Sigmoid colon (tissue), 7 donors: ENCODE results near the gene RNH1. TPM values are rescaled to one million over a fixed set of nuclear protein-coding genes. Genes with fewer than 3 reads are reported as not detected.

Experiments used
- DNase-seq: peaks from one replicate; pipeline ENCODE4 v3.0.0-alpha.2; 2019
- H3K27ac ChIP-seq, 4 donors: fragments of 200-600 bp; sonication (generic); one replicate each; pipeline ENCODE4 v1.5.1; 2016 to 2019; ENCODE audit warnings: mild to moderate bottlenecking in 1 of 4
- H3K27me3 ChIP-seq, 3 donors: fragments of 200-600 bp; sonication (generic); one replicate each; pipeline ENCODE4 v1.5.1; 2019; ENCODE audit warnings: mild to moderate bottlenecking in 1 of 3
- H3K36me3 ChIP-seq, 4 donors: fragments of 200-600 bp; sonication (generic); one replicate each; pipeline ENCODE4 v1.5.1; 2016 to 2019
- H3K4me1 ChIP-seq, 4 donors: fragments of 200-600 bp; sonication (generic); one replicate each; pipeline ENCODE4 v1.5.1; 2017 to 2019
- H3K4me3 ChIP-seq, 4 donors: fragments of 200-600 bp; sonication (generic); one replicate each; pipeline ENCODE4 v1.5.1; 2017 to 2019; ENCODE audit warnings: mild to moderate bottlenecking in 2 of 4, moderate library complexity in 1 of 4
- H3K9me3 ChIP-seq, 4 donors: fragments of 200-600 bp in 3 of 4; sonication (generic) in 3 of 4; one replicate each; pipeline versions ENCODE4 v1.5.1 to v1.6.1; 2013 to 2019
- CTCF ChIP-seq, 4 experiments: fragments of 450-650 bp in 3 of 4; fragments of 200-600 bp in 1 of 4; IDR thresholded peaks; one replicate each; pipeline ENCODE4 v1.5.1; 2016 to 2019; ENCODE audit warnings: antibody characterized with exemption in 4 of 4, mild to moderate bottlenecking in 3 of 4, moderate library complexity in 2 of 4
- EP300 ChIP-seq, 4 donors: sonication (generic); formaldehyde crosslinking; IDR thresholded peaks; one replicate each; pipeline ENCODE4 v1.6.1; 2017; ENCODE audit warnings: antibody characterized with exemption in 4 of 4
- POLR2A ChIP-seq, 2 donors: fragments of 450-650 bp; IDR thresholded peaks; one replicate each; pipeline ENCODE4 v1.6.1; 2016; ENCODE audit warnings: antibody characterized with exemption in 2 of 2, mild to moderate bottlenecking in 2 of 2, moderate library complexity in 2 of 2
- POLR2AphosphoS5 ChIP-seq, 4 donors: sonication (generic); formaldehyde crosslinking; IDR thresholded peaks; one replicate each; pipeline ENCODE4 v1.6.1; 2017; ENCODE audit warnings: antibody characterized with exemption in 4 of 4
- WGBS, 2 donors: extraction: QIAGEN DNeasy Blood & Tissue Kit; methylation state at CpG; one replicate each; pipeline ENCODE4 v1.1.7; 2013; 5-methylcytosine and 5-hydroxymethylcytosine counted together
- intact Hi-C: fragments of 100-400 bp; cut with DNase I; formaldehyde crosslinking; loops from one replicate; pipeline ENCODE4 v1.15.1; 2023
- polyA plus RNA-seq, 3 donors: library from polyadenylated mRNA; stranded (reverse); fragments of 200-250 nt; gene quantifications; one replicate each; pipeline ENCODE4 v1.2.3, GENCODE V29; 2013
- total RNA-seq, 4 donors: library from RNA; depleted of rRNA; stranded (reverse); fragments of >200 nt; gene quantifications; one replicate each; pipeline ENCODE4 v1.1.0, GENCODE V29; 2016
- donor health status: healthy with polysubstance abuse.
- donor health status: Bipolar disorder and iron deficiency.
- donor health status: healthy.

The RNH1 gene
- total and polyA plus RNA-seq, 7 donors = 101 to 210 (median 150) TPM

DNA sequence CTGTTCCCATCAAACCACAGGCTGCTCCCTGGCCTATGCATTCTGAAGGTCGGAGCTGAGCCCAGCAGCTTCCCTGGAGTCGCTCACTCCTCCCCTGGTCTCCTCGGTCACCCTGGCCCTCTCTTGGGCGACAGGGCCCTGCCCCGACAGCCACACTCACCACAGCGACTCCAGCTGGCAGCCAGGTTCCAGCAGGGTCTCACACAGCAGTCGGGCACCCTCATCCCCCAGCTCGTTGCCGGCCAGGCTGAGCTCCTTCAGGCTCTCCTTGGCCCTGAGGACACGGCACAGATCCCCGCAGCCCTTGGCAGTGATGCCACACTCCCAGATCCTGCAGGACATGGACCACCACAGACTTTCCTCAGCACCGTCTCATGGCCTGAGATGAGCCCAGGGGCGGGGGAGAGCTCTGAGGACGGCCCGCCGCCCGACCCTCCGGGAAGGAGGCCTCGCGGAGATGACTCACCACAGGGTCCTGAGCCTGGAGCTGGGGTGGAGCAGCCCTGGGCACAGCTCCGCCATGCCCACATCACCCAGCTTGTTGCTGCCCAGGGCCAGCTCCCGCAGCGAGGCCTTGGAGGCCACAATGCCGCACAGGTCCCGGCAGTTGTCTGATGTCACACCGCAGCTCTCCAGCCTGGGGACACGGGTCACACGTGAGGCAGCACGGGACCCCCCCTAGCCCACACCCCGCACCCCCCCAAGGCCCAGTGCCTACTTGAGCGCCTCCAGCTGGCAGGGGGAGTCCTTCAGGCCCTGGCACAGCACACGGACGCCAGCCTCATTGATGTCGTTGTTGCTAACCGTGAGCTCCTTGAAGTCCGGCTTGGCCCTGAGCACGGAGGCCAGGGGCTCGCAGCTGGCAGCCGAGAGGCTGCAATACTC, 8.5 kb downstream of the RNH1 start:
- Histone ChIP-seq H3K4me3 (no peak overlapping the region), H3K36me3 (peaks cover 56 to 84% (median 70%) of the 10 kb centered on the region in 4 donors), H3K9me3 (no peaks in the 10 kb centered on the region), H3K4me1 (peaks cover 0 to 16% (median 14%) of the 10 kb centered on the region in 4 donors), H3K27me3 (no peaks in the 10 kb centered on the region), H3K27ac (no peak overlapping the region)
- DNase-seq = no peak
- intact Hi-C loops = no loop called here
- TF ChIP-seq POLR2AphosphoS5 (IDR thresholded peaks at IDR 0.05) (no peak), CTCF (IDR thresholded peaks at IDR 0.05) (no peak), EP300 (IDR thresholded peaks at IDR 0.05) (no peak), POLR2A (IDR thresholded peaks at IDR 0.05) (no peak)
- 96% methylated on average over 39 of the region's 39 CpGs for WGBS, 2 donors

GRCh38 chr11:497565-498296, 9.3 kb downstream of the RNH1 start:
- Histone ChIP-seq H3K36me3 (peaks cover 57 to 92% (median 74%) of the 10 kb centered on the region in 4 donors), H3K4me3 (no peak overlapping the region), H3K9me3 (no peaks in the 10 kb centered on the region), H3K4me1 (peaks cover 0 to 8% (median 5%) of the 10 kb centered on the region in 4 donors), H3K27me3 (no peaks in the 10 kb centered on the region), H3K27ac (no peak overlapping the region)
- TF ChIP-seq CTCF (IDR thresholded peaks at IDR 0.05) = no peak
- no peak for TF ChIP-seq EP300 (IDR thresholded peaks at IDR 0.05)
- no peak for TF ChIP-seq POLR2A (IDR thresholded peaks at IDR 0.05)
- no peak for TF ChIP-seq POLR2AphosphoS5 (IDR thresholded peaks at IDR 0.05)
- intact Hi-C loops = no loop called here
- DNase-seq = no peak
- WGBS, 2 donors = 97% methylated on average over 31 of the region's 31 CpGs

DNA sequence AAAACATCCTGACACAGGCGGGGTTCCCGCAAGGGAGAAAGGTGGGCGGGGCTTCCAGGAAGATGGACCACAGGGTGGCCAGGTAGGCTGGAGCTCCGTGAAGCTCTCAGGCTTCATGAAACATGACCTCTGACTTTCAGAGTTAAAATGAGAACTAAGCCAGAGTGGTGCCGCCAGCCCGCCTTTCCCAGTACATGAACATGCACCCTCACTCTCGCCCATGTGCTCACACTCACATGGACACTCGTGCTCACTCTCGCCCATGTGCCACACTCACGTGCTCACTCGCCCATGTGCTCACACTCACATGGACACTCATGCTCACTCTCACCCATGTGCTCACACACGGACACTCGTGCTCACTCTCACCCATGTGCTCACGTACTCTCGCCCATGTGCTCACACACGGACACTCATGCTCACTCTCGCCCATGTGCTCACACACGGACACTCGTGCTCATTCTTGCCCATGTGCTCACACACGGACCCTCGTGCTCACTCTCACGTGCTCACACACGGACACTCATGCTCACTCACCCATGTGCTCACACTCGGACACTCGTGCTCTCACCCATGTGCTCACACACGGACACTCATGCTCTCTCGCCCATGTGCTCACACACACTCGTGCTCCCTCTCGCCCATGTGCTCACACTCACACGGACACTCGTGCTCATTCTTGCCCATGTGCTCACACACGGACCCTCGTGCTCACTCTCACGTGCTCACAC, 10.0 kb downstream of the RNH1 start:
- no peak overlapping the region for H3K4me3 ChIP-seq
- intact Hi-C loops = no loop called here
- H3K27ac ChIP-seq = no peak overlapping the region
- H3K36me3 ChIP-seq = peaks cover 57 to 95% (median 74%) of the 10 kb centered on the region in 4 donors
- peaks cover 0 to under 1% (median 0%) of the 10 kb centered on the region in 4 donors for H3K4me1 ChIP-seq
- no peaks in the 10 kb centered on the region for H3K27me3 ChIP-seq
- TF ChIP-seq POLR2A (IDR thresholded peaks at IDR 0.05) = no peak
- TF ChIP-seq EP300 (IDR thresholded peaks at IDR 0.05) = no peak
- H3K9me3 ChIP-seq = no peaks in the 10 kb centered on the region
- 95 to 96% methylated on average over 34 of the region's 34 CpGs for WGBS, 2 donors
- DNase-seq = no peak

GRCh38 chr11:495537-495931, 11.5 kb downstream of the RNH1 start:
- Histone ChIP-seq H3K4me3 (no peak overlapping the region), H3K9me3 (no peaks in the 10 kb centered on the region), H3K27ac (no peak overlapping the region), H3K4me1 (no peaks in the 10 kb centered on the region), H3K36me3 (peaks cover 49 to 86% (median 64%) of the 10 kb centered on the region in 4 donors), H3K27me3 (no peaks in the 10 kb centered on the region)
- 77 to 83% methylated on average over 10 of the region's 10 CpGs for WGBS, 2 donors
- DNase-seq = no peak
- intact Hi-C loops = no loop called here
- TF ChIP-seq EP300 (IDR thresholded peaks at IDR 0.05) = no peak
- no peak for TF ChIP-seq POLR2AphosphoS5 (IDR thresholded peaks at IDR 0.05)
- TF ChIP-seq POLR2A (IDR thresholded peaks at IDR 0.05) = no peak
- no peak for TF ChIP-seq CTCF (IDR thresholded peaks at IDR 0.05)
